NCI-H446 treated with DMSO at 0.1 percent for 48 hours (cell line): ENCODE results near the gene AGA.

Experiments
- DNase-seq: peaks from one replicate; lab custom pipeline; 2025; lab: John Stamatoyannopoulos, UW

The AGA gene

GRCh38 chr4:177447417-177448004 is 5.3 kb upstream of the AGA start:
- DNase-seq: no peak

- DNase-seq: no peak
Measured at GRCh38 chr4:177446586-177446985, 4.3 kb upstream of the AGA start.

- DNase-seq: no peak
Measured at GRCh38 chr4:177444911-177445736, 2.9 kb upstream of the AGA start.

GRCh38 chr4:177441061-177441802 is 1.0 kb downstream of the AGA start:
- DNase-seq: no peak

- no peak for DNase-seq
Measured at GRCh38 chr4:177436456-177436855, 5.8 kb downstream of the AGA start.

GRCh38 chr4:177434667-177435066 is 7.6 kb downstream of the AGA start:
- DNase-seq: no peak

GRCh38 chr4:177427192-177427591 is 15.0 kb downstream of the AGA start:
- DNase-seq: no peak

- DNase-seq: no peak
Measured at GRCh38 chr4:177419434-177419833, 22.8 kb downstream of the AGA start.

GRCh38 chr4:177413656-177414055 is 28.6 kb downstream of the AGA start:
- no peak for DNase-seq

- no peak for DNase-seq
Measured at GRCh38 chr4:177413076-177413475, 29.2 kb downstream of the AGA start.

- DNase-seq: no peak
Measured at GRCh38 chr4:177411996-177412395, 30.2 kb downstream of the AGA start.

- DNase-seq: no peak
Measured at GRCh38 chr4:177410566-177410965, 31.7 kb downstream of the AGA start.

GRCh38 chr4:177408023-177408422 is 34.2 kb downstream of the AGA start:
- no peak for DNase-seq

- no peak for DNase-seq
Measured at GRCh38 chr4:177405508-177405907, 36.7 kb downstream of the AGA start.

- no peak for DNase-seq
Measured at GRCh38 chr4:177404986-177405385, 37.3 kb downstream of the AGA start.

- DNase-seq: no peak
Measured at GRCh38 chr4:177404342-177404741, 37.9 kb downstream of the AGA start.

- DNase-seq: no peak
Measured at GRCh38 chr4:177403746-177404145, 38.5 kb downstream of the AGA start.

GRCh38 chr4:177401658-177402273 is 40.5 kb downstream of the AGA start:
- DNase-seq: no peak

GRCh38 chr4:177400030-177400429 is 42.2 kb downstream of the AGA start:
- no peak for DNase-seq

GRCh38 chr4:177396352-177396751 is 45.9 kb downstream of the AGA start:
- DNase-seq: no peak

GRCh38 chr4:177393236-177393635 is 49.0 kb downstream of the AGA start:
- no peak for DNase-seq

- DNase-seq: no peak
Measured at GRCh38 chr4:177391953-177392352, 50.3 kb downstream of the AGA start.

GRCh38 chr4:177391287-177391686 is 51.0 kb downstream of the AGA start:
- DNase-seq: no peak
